ELR (cell line): ENCODE results near the gene CD33.
"Not testable (repeated sequence)": the region's sequence is repeated elsewhere in the genome, so short reads cannot be mapped to it uniquely, and the experiment has no call there.

ENCODE experiments used
- DNase-seq: peaks from one replicate; pipeline ENCODE4 v3.0.0-alpha.2; 2015; ENCODE audit warnings: low read depth

Gene CD33

DNA sequence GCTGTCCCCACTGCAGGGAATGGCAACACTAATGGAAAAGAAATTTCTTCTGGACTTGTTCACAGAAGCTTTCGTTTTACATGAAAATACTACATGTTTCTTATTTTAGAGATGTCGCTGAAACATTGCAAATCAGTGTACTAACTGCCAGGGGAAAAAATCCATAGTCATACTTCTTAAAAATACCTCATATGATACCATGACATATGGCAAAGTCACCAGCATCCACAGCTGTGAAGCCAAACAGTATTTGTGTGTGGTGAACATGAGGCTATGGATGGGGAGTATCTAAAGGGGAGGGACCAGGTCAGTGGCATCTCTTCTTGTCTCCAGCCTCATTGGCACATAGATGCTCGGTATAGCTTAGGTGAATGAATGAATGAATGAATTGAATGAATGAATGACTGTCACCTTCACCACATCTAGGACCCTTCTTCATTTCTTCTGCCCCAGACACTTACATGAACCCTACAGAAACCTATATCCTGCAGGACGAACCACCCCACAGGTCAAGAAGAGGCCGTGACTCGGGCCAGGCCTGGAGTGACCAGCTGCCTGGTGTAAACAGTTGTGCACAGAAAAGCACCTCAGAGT is 14.6 kb upstream of the CD33 start:
- DNase-seq = no peak

DNA sequence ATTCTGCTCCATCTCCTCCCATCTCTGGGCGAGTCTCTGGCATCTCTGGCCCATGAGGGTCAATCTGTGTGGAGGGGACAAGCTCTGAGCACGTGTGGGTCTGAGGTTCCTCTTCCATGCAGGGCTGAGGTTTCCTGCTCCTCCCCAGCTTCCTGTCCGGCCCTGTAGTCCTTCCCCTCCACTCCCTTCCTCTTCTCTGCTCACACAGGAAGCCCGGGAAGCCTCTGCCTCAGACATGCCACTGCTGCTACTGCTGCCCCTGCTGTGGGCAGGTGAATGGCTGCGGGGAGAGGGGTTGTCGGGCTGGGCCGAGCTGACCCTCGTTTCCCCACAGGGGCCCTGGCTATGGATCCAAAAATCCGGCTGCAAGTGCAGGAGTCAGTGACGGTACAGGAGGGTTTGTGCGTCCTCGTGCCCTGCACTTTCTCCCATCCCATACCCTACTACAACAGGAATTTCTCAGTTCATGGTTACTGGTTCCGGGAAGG is 14.0 kb upstream of the CD33 start:
- not testable (repeated sequence) for DNase-seq

DNA sequence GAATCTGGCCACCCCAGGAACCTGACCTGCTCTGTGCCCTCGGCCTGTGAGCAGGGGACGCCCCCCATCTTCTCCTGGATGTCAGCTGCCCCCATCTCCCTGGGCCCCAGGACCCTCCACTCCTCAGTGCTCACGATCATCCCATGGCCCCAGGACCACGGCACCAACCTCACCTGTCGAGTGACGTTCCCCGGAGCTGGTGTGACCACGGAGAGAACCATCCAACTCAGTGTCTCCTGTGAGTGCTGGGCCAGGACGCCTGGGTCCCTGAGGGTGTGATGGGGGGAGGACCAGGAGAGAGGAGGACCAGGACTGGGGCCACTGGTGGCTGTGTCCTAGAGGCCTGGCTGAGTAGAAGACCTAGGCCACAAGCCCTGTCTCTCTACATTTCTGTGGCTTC is 13.0 kb upstream of the CD33 start:
- no peak for DNase-seq

DNA sequence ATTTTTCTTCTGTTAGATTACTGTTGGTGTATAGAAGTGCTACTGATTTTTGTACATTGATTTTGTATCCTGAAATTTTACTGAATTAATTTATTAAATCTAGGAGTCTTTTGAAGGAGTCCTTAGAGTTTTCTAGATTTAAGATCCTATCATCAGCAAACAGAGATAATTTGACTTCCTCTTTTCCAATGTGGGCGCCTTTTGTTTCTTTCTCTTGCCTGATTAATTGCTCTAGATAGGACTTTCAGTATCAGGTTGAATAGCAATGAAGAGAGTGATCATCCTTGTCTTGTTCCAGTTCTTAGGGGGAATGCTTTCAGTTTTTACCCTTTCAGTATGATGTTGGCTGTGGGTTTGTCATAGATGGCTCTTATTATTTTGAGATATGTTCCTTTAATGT is 5.6 kb upstream of the CD33 start:
- DNase-seq = no peak

DNA sequence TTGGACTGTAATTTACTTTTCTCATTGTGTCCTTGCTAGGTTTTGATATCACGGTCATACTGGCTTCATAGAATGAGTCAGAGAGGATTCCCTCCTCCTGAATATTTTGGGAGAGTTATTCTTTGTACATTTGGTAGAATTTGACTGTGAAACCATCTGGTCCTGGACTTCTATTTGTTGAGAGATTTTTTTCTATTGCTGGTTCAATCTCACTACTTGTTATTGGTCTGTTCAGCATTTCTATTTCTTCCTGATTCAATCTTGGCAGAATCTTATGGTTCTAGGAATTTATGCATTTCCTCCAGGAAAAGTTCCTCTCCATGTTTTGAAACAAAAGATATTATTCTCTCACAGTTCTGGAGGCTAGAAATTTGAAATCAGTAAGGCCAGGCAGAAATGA is 4.9 kb upstream of the CD33 start:
- no peak for DNase-seq

DNA sequence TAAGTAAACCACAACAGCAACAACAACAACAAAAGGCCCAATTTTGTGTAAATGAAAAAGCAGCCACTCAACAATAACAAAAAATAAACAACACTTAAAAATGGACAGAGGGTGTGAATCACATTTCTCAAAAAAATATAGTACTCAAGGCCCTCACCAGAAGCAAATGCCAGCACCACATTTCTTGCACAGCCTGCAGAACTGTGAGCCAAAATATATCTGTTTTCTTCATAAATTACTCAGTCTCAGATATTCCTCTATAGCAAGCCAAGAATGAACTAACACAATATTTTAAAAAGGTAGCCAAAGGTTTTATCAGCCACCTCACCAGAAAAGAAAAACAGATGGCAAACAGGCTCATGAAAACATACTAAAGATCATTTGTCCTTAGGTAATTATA is 3.9 kb upstream of the CD33 start:
- no peak for DNase-seq

DNA sequence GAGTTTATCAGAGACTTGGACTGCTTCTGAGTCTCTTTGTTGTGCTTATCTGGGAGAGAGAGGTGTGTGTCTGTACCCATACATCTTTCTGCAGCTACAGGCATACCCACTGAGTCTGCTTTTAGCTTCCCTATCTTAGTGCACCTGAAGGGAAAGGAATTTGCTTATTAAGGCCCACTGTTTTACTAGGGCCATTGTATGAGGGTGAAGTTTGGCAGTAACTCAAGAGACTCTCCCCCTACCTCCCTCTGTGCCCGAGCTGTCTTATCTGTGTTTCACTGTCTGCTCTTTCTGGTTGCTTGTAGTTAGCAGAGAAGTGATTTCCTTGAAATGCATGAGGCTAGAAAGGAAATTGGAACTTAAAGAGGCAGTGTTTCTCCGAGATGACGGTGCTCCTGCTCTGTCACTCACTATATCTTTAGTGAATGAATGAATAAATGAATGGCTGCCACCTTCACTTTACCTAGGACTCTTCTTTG is 678 bp upstream of the CD33 start:
- DNase-seq = no peak

DNA sequence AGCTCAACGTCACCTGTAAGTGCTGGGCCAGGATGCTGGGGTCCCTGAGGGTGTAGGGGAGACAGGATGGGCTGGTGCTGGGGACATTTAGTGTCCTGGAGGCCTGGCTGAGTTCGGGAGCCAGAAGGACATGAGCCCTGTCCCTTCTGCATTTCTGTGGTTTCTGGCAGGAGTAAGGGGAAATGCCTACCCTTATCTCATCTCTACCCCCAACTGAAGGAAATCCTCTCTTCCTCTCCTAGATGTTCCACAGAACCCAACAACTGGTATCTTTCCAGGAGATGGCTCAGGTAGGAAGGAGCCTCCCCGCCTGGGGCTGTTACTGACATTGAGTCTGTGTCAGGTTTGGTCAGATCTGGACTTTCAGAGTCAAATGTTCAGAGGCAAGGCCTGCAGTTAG is 1.2 kb downstream of the CD33 start:
- no peak for DNase-seq

DNA sequence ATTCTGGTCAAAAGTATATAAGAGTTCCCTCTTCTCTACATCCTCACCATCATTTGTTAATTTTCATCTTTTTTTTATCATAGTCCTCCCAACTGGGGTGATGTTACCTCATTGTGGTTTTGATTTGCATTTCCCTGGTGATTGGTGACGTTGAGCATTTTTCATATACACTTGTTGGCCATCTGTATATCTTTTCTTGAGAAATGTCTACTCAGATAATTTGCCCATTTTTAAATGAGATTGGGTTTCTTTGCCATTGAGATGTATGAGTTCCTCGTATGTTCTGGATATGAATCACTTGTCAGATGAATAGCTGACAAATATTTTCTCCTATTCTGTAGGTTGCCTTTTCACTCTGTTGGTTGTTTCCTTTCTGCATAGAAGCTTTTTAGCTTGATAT is 2.4 kb downstream of the CD33 start:
- DNase-seq = no peak

DNA sequence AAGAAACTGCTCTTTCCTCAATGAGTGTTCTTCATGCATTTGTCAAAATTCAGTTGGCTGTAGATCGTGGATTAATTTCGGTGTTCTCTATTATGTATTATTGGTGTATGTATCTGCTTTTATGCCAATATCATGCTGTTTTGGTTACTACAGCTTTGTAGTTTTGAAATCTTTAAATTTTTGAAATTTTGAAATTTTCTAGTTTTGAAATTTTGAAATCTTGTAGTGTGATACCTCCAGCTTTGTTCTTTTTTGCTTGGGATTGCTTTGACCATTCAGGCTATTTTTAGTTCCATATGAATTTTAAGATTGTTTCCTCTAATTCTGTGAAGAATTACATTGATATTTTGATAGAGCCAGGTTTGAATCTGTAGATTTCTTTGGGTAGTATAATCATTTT is 3.1 kb downstream of the CD33 start:
- DNase-seq = no peak

DNA sequence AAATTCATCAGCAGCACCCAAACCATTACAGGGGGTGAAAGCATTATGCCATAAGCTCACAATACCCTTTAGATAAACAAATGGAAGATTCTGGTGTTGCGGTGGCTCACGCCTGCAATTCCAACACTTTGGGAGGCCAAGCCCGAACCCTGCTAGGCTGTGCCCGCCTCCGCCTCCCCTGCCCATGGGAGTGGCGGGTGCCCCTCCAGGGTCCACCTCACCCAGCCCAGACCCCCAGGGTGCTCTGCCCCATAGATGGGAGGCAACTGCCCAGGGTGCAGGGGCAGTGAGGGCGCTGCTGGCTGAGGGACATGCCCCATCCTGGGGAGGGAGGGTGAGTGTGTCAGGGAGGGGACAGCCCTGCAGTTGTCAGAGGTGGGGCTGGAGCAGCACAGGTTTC is 16.0 kb downstream of the CD33 start:
- DNase-seq = no peak

DNA sequence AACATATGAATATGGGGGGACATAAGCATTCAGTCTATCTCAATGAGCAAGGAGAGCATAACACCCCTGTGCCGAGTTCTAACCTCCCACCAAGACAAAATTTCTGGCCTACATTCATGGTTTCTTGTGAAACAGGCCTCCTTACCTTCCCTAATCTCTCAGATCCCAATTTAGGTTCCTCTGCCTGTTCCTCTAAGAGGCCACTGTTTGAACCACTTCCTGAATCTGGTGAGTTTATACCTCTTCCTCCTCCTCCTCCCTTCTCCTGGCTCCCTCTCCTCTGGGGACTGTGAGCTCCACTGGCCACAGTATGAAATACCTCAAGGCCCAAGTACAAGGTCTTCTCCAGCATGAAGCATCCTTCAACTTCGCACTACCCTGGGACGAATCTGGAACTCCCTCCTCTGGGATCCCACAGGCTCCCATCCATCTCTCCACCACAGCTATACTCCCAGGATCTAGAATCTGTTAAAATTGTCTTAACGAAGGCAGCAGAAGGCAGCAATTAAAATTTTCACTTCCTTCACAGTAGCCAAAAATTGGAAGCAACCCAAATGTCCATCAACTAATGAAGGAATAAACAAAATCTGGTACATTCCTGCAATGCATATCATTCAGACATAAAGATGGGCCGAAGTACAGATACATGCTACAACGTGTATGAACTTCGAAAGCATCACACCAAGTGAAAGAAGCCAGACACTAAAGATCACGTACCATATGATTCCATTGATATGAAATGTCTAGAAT is 18.2 kb downstream of the CD33 start:
- no peak for DNase-seq

DNA sequence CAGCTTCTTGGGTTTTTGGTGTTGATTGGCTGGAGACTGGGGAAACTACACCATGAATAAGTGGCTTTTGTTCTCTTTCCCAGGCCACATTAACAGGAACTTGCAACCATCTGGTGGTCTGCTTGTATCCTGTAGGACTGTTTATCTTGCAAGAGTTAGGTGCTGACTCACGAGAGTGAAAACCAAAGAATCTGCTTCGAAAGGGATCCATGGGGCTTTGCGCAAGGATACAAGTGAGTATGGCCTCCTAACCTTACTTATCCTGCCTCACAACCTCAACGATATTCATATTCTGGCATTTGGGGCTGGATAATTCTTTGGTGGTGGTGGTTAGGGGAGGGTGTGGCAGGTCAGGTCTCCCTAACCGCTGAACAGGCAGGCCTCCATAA is 21.3 kb downstream of the CD33 start:
- peak; percentile 9 for DNase-seq

DNA sequence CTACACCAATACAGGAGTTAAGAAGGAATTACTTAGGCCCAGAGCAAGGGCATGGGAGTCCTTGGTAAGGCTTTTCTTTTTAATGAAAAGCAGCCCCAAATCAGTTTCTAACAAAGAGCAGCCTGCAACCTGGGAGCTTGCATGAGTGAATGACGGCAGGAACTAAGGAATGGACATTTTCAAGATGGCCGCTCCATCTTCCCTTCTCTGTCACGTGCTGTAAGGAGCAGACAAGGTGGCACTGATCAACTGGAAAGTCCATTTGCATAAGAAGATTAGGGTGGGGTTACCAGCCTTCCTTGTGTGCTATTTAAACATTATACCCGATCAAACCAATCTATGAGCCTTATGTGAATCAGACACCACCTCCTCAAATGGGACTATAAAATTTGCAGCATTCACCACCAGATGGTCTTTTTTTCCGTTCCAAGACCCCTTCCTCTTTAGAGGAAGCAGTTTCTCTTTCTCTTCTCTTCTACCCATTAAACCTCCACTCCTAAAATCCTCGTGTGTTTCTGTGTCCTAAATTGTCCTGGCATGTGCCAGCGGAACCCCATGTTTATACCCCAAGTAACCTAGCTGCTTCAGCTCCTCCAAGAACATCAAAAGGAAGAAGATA is 23.2 kb downstream of the CD33 start:
- DNase-seq = no peak

DNA sequence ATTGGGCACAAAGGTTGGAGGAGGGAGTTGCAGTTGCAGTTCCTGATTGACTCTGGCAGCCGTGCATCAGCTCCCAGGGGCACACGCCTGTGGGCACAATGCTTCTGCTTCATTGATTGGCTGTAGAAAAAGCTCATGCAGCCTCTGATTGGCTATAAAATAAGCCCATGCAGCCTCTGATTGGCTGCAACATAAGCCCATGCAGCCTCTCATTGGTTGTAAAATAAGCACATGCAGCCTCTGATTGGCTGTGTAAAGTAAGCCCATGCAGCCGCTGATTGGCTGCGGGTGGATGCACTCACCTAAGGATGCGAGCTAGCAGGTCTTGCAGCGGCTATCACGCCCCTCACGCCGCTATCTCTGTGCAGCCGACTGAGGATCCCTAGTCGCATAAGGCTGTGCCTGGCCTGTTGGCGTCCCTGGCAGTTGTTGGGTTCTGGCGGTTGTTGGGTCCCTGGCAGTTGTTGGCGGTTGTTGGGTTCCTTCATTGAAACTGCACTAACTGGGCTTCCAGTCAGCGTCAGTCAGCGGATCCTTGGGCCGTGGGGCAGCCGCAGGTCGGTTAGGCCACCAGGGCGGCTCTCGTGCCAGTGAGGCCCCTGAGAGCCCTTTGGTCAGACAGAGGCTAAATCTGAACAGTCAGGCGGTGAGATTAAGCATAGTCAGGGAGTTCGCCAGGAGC is 26.0 kb downstream of the CD33 start, which contains the start of gene SIGLECL1:
TSS of gene SIGLECL1 (plus strand) at position 295 of the 682 bp plus-strand sequence. CDS start 12,993 bp downstream, outside the sequence.
- DNase-seq = no peak

DNA sequence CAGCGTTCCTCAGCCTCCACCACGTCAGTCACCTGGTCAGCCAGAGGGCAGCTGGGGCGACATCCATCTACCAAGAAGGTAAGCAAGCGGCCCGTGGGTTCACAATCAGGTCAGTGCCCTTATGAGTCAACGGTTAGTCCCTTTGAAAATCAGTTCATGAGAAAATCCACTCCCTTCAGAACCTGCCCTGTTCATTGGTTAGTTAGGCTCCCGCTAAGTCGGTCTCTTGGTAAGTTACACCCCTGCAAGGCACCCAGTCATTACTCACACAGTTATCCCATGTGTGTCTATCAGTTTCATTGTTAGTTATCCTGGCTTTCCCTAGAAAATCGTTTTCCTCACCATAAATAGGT is 26.6 kb downstream of the CD33 start:
- DNase-seq = no peak

DNA sequence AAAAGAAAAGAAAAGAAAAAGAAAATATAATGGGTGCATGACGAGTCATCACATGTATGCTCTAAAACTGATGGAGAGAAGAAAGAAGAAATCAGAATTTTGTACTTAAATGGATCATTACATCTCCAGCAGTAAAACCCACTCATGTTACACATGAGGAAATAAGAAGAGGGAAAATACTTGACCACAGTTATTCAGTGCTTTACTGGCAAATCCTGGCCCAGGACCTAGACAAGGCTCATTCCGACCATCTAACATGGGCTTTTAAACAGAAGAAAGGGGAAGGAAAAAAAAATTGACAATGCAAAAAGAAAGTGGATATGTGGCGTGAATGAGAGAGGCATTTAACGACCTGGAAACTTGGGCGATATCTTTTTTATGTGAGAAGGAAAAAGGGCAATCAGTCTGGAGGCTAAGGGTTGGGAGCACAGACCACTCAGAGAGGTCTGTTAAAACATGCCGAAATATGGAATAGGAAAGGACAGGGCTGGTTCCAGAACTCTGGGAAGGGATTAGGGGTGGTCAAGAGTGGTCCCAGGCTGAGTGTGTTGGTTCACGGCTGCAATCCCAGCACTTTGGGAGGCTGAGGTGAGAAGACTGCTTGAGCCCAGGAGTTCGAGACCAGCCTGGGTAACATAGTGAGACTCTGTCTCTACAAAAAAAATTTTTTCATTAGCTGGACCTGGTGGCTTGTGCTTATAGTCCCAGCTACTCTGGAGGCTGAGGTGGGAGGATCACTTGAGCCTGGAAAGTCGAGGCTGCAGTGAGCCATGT is 27.6 kb downstream of the CD33 start:
- DNase-seq = no peak

DNA sequence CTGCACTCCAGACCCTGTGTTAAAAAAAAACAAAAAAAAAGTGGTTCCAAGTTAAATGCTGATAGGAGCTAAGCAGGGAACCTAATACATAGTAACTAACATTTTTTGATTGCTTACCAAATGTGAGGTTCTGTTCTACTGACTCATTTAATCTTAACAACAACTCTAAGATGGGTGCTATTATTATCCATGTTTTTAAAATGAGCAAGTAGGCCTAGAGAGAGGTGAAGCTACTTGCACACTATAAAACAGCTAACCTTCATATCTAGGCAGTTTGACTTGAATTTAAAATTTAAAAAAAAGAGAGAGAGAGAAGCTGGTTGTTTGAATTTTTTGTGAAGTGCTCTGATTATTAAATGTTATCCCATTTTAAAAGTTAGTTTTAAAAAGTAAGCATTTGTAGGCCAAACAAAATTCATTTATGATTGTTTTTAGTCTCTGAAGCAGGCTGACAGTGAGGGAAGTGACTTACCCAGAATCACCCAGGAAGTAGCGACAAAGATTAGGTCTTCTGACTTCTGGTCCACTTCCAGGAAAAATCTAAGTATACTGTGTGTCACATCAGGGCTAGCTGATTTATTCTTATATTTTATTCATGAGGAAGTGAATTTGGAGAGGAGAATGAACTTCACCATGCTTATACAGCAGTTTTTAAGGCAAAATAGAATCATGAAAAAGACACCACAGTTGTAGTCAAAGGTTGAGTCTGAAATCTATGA is 28.4 kb downstream of the CD33 start:
- no peak for DNase-seq

DNA sequence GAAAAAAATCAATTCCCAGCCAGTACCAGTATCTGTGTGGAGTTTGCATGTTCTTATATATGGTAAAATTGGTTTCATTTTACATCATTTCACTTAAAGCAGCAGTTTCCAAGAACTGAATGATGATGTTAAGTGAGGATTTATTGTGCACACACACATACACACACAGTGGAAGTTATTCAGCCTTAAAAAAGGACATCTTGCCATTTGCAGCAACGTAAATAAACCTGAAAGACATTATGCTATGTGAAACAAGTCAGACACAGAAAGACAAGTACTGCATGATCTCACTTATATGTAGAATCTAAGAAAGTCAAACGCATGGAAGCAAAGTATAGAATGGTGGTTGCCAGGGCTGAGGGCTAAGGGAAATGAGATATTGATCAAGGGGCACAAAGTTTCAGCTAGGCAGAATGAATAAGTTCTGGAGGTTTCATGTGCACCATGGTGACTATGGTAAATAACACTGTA is 31.3 kb downstream of the CD33 start:
- DNase-seq = no peak

DNA sequence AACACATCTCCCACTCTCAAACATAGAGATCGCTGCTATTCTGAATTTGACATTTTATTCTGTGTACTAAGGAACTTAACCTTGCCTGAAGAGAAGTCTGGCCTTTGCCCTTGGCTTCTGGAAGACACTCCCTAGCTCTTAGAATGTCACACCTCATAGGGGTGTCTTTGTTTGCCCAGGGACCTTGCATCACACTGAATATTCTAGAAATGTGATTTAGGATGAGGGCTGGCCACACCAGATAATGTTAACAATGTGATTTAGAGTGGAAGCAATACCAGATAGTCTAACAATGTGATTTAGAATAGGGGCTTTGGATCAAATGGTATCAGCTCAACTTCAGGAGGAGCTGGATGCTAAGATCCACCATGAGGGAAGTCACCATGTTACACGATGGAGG is 32.6 kb downstream of the CD33 start:
- DNase-seq = no peak
